CD4-positive, CD25-positive, alpha-beta regulatory T cell (primary cell): Measurements from ENCODE around the gene ADH1B. TPM values are rescaled to one million over a fixed set of nuclear protein-coding genes. Genes with fewer than 3 reads are reported as not detected.

Experiments
- ATAC-seq, 2 donors: fragments of 150-1000 bp; cut with Tn5 transposase; one replicate each; pipeline ENCODE4 v1.10.0; 2021; ENCODE audit warnings: low read depth in 2 of 2, moderate number of reproducible peaks in 2 of 2, moderate library complexity in 1 of 2
- DNase-seq, 3 donors: peaks; one replicate each; pipeline versions ENCODE4 v3.0.0 to v3.0.0-alpha.2; 2012 to 2022; ENCODE audit warnings: mixed read lengths in 1 of 3
- H3K27ac ChIP-seq: one replicate; pipeline ENCODE4 v1.7.0; 2013; ENCODE audit warnings: mild to moderate bottlenecking, low read length; ENCODE audit not compliant: insufficient read depth, poor library complexity, severe bottlenecking
- H3K27me3 ChIP-seq: one replicate; pipeline ENCODE4 v1.7.0; 2013; ENCODE audit warnings: low read length; ENCODE audit not compliant: control insufficient read depth, insufficient read depth
- H3K36me3 ChIP-seq: one replicate; pipeline ENCODE4 v1.7.0; 2013; ENCODE audit warnings: mild to moderate bottlenecking, low read length, moderate library complexity; ENCODE audit not compliant: control insufficient read depth, insufficient read depth
- H3K4me1 ChIP-seq: 2 replicates; pipeline ENCODE4 v1.7.0; 2013; ENCODE audit warnings: mild to moderate bottlenecking, low read length; ENCODE audit not compliant: insufficient read depth, control insufficient read depth, poor library complexity, severe bottlenecking
- H3K4me3 ChIP-seq: one replicate; pipeline ENCODE4 v1.7.0; 2013; ENCODE audit warnings: low read depth, mild to moderate bottlenecking, low read length, moderate library complexity
- H3K9me3 ChIP-seq, 2 experiments: 1 replicate in 1 of 2; 2 replicates in 1 of 2; pipeline ENCODE4 v1.7.0; 2013; ENCODE audit warnings: low read length in 2 of 2, mild to moderate bottlenecking in 1 of 2, moderate library complexity in 1 of 2; ENCODE audit not compliant: control insufficient read depth in 2 of 2
- H3K27ac Mint-ChIP-seq, 3 donors: one replicate each; pipeline ENCODE4 v1.8.0; 2020 to 2022; ENCODE audit warnings: mild to moderate bottlenecking in 3 of 3, mixed read lengths in 3 of 3, moderate library complexity in 2 of 3
- H3K27me3 Mint-ChIP-seq: one replicate; pipeline ENCODE4 v1.8.0; 2022; ENCODE audit warnings: mild to moderate bottlenecking, mixed read lengths
- H3K36me3 Mint-ChIP-seq: one replicate; pipeline ENCODE4 v1.8.0; 2020; ENCODE audit warnings: mixed read lengths
- H3K4me1 Mint-ChIP-seq, 4 donors: one replicate each; pipeline ENCODE4 v1.8.0; 2020 to 2022; ENCODE audit warnings: mixed read lengths in 4 of 4, mild to moderate bottlenecking in 1 of 4
- H3K4me3 Mint-ChIP-seq, 4 donors: one replicate each; pipeline ENCODE4 v1.8.0; 2020 to 2022; ENCODE audit warnings: mild to moderate bottlenecking in 4 of 4, mixed read lengths in 4 of 4, moderate library complexity in 3 of 4
- H3K9me3 Mint-ChIP-seq, 7 donors: one replicate each; pipeline ENCODE4 v1.8.0; 2020 to 2022; ENCODE audit warnings: mixed read lengths in 7 of 7, mild to moderate bottlenecking in 3 of 7, moderate library complexity in 2 of 7
- polyA plus RNA-seq, 4 donors: library from polyadenylated mRNA; unstranded; fragments of 300-500 nt; fragmentation: Illumina TruSeq; gene quantifications; one replicate each; pipeline ENCODE4 v1.2.3, GENCODE V29; 2021
- total RNA-seq: library from RNA; stranded (reverse); gene quantifications from one replicate; pipeline ENCODE4 v1.2.3, GENCODE V29; 2022

Gene ADH1B
- total and polyA plus RNA-seq, 5 donors from 2014 or later = not detected

GRCh38 chr4:99300934-99301333, 20.3 kb downstream of the ADH1B start:
- Mint-ChIP-seq H3K36me3 (no peaks in the 10 kb centered on the region), H3K4me3 (no peak overlapping the region), H3K9me3 (peaks cover 0 to 26% (median 6%) of the 10 kb centered on the region in 7 donors), H3K27me3 (no peaks in the 10 kb centered on the region), H3K4me1 (no peaks in the 10 kb centered on the region), H3K27ac (peak overlapping the region in 1 of 3 donors; percentile 7)
- H3K27ac ChIP-seq = no peak overlapping the region
- no peaks in the 10 kb centered on the region for H3K36me3 ChIP-seq
- no peaks in the 10 kb centered on the region for H3K9me3 ChIP-seq
- DNase-seq (no peak), ATAC-seq (no peak)
- H3K27me3 ChIP-seq = no peaks in the 10 kb centered on the region
- H3K4me1 ChIP-seq = no peaks in the 10 kb centered on the region
- no peak overlapping the region for H3K4me3 ChIP-seq

GRCh38 chr4:99293357-99293756, 27.8 kb downstream of the ADH1B start:
- Histone ChIP-seq H3K4me3 (no peak overlapping the region), H3K27ac (no peak overlapping the region), H3K4me1 (no peaks in the 10 kb centered on the region), H3K27me3 (no peaks in the 10 kb centered on the region), H3K36me3 (no peaks in the 10 kb centered on the region), H3K9me3 (no peaks in the 10 kb centered on the region)
- Mint-ChIP-seq H3K4me3 (no peak overlapping the region), H3K4me1 (no peaks in the 10 kb centered on the region), H3K27ac (no peak overlapping the region), H3K27me3 (peaks cover 4% of the 10 kb centered on the region), H3K36me3 (no peaks in the 10 kb centered on the region), H3K9me3 (peaks cover 1 to 30% (median 11%) of the 10 kb centered on the region in 7 donors)
- DNase-seq = no peak
- ATAC-seq = no peak

DNA sequence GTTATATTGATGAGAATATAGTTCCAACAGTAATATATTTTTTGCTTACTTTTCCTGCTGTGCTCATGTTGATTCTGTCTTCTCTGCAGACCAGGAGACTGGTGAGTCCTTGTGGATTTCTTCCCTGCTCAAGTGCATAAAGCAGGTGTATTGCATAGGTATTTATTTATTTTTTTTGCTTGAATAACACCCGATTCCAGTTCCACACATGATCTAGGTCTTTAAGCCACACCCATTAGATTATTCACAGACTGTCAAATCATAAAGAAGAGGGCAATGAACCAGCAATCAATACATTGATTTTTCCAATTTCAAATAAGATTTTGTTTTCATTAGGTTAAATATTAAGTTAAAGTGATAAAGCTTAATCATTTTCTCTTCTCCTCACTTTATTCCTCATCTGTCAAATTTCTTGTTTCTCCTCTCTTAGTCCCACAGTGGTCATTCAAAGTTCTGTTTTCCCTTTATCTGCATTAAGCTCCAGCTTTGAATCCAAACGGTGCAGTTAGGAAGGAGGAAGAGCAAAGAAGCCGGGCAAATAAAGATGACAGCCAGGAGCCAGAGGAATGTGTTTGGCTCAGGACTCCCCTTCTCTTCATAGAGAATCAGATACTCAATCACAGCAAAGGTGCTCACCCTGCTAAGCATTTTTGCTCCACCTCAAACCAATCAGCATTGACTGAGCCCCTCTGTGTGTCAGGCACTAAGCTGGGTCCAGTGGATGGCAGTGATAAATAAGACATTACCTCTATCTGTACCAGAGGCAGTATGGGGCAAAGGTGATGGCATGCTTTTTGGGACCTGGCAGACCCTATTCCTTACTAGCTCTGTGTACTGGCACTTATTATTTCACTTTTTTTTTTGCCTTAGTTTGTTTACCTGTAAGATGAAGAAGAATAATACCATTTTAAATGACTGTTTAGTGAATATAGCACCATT, 30.1 kb downstream of the ADH1B start, which contains the start of gene ADH1A:
ADH1A (minus strand) TSS at position 138 of the 939 bp plus-strand sequence; CDS start at position 67, 71 bp downstream.
- no peak within 1 kb of the TSS for H3K4me3 ChIP-seq
- no peaks in the 10 kb centered on the region for H3K36me3 ChIP-seq
- H3K4me1 ChIP-seq = no peaks in the 10 kb centered on the region
- DNase-seq (no peak), ATAC-seq (no peak)
- no peaks in the 10 kb centered on the region for H3K9me3 ChIP-seq
- H3K4me1 Mint-ChIP-seq = no peaks in the 10 kb centered on the region
- no peak within 1 kb of the TSS for H3K27ac Mint-ChIP-seq
- H3K9me3 Mint-ChIP-seq = peaks cover 1 to 16% (median 7%) of the 10 kb centered on the region in 7 donors
- H3K4me3 Mint-ChIP-seq = no peak within 1 kb of the TSS
- H3K27me3 ChIP-seq = no peaks in the 10 kb centered on the region
- peaks cover 4% of the 10 kb centered on the region for H3K27me3 Mint-ChIP-seq
- H3K36me3 Mint-ChIP-seq = no peaks in the 10 kb centered on the region
- H3K27ac ChIP-seq = no peak within 1 kb of the TSS

GRCh38 chr4:99285387-99285786, 35.8 kb downstream of the ADH1B start:
- H3K36me3 Mint-ChIP-seq = no peaks in the 10 kb centered on the region
- H3K27ac Mint-ChIP-seq = no peak overlapping the region
- peaks cover 0 to 2% (median 0%) of the 10 kb centered on the region in 7 donors for H3K9me3 Mint-ChIP-seq
- no peaks in the 10 kb centered on the region for H3K4me1 ChIP-seq
- H3K4me1 Mint-ChIP-seq = no peaks in the 10 kb centered on the region
- H3K27ac ChIP-seq = no peak overlapping the region
- ATAC-seq = no peak
- H3K9me3 ChIP-seq = no peaks in the 10 kb centered on the region
- H3K4me3 Mint-ChIP-seq = no peak overlapping the region
- no peaks in the 10 kb centered on the region for H3K27me3 Mint-ChIP-seq
- H3K36me3 ChIP-seq = no peaks in the 10 kb centered on the region
- no peak for DNase-seq
- H3K27me3 ChIP-seq = peaks cover 2% of the 10 kb centered on the region
- no peak overlapping the region for H3K4me3 ChIP-seq

DNA sequence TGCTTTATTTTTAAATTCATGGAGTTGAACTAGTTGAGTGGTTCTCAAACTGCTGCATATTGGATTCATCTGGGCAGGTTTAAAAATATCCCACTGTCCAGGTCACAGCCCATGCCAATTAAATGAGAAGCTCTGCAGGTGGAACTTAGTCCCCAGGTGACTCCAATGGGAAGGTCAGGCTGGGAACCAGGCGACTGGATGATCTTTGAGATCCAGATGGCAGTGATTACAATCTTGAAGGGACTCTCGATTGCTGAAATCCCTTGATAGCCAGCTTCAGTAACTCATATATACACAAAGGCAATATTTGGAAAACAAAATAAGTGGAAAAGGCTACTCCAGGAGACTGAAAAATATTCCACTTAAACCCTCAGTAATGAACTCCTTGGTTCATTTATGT, 38.5 kb downstream of the ADH1B start:
- no peaks in the 10 kb centered on the region for H3K4me1 ChIP-seq
- H3K4me3 Mint-ChIP-seq = no peak overlapping the region
- DNase-seq (no peak), ATAC-seq (no peak)
- no peaks in the 10 kb centered on the region for H3K27me3 Mint-ChIP-seq
- H3K36me3 ChIP-seq = no peaks in the 10 kb centered on the region
- H3K4me1 Mint-ChIP-seq = no peaks in the 10 kb centered on the region
- no peaks in the 10 kb centered on the region for H3K36me3 Mint-ChIP-seq
- H3K9me3 ChIP-seq = no peaks in the 10 kb centered on the region
- H3K27me3 ChIP-seq = peaks cover 2% of the 10 kb centered on the region
- no peak overlapping the region for H3K4me3 ChIP-seq
- no peak overlapping the region for H3K27ac ChIP-seq
- H3K27ac Mint-ChIP-seq = no peak overlapping the region
- H3K9me3 Mint-ChIP-seq = peaks cover 0 to 2% (median 0%) of the 10 kb centered on the region in 7 donors

DNA sequence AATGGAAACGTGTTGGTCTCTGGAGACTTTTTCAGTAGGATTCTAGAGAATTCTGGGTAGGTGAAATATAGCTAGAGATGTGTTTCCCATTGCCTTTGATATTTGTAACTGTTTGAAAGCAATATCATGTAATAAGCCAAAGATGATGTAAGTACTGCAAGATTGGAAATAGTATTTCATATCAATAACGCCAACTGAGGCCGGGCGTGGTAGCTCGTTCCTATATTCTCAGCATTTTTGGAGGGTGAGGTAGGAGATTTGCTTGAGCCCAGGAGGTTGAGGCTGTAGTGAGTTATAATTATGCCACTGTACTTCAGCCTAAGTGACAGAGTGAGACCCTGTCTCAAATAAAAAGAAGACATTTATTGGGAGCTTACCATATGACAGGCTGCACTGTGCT, 39.9 kb downstream of the ADH1B start:
- H3K27me3 Mint-ChIP-seq = no peaks in the 10 kb centered on the region

GRCh38 chr4:99276417-99276816, 44.8 kb downstream of the ADH1B start:
- ATAC-seq = no peak
- H3K36me3 Mint-ChIP-seq = no peaks in the 10 kb centered on the region
- H3K4me1 Mint-ChIP-seq = no peaks in the 10 kb centered on the region

More for the DNA sequence above, 39.9 kb downstream of the ADH1B start:
- no peak for DNase-seq
- H3K4me3 Mint-ChIP-seq = peak overlapping the region in 1 of 4 donors; percentile 10
- H3K27ac ChIP-seq = no peak overlapping the region
- H3K4me1 ChIP-seq = no peaks in the 10 kb centered on the region
- no peaks in the 10 kb centered on the region for H3K36me3 Mint-ChIP-seq
- no peak for ATAC-seq
- H3K4me1 Mint-ChIP-seq = no peaks in the 10 kb centered on the region
- H3K27me3 ChIP-seq = peaks cover 2% of the 10 kb centered on the region
- H3K4me3 ChIP-seq = no peak overlapping the region
- H3K9me3 ChIP-seq = no peaks in the 10 kb centered on the region
- no peak overlapping the region for H3K27ac Mint-ChIP-seq
- H3K36me3 ChIP-seq = no peaks in the 10 kb centered on the region
- peaks cover 0 to 2% (median 0%) of the 10 kb centered on the region in 7 donors for H3K9me3 Mint-ChIP-seq

More at GRCh38 chr4:99276417-99276816, 44.8 kb downstream of the ADH1B start:
- peaks cover 5% of the 10 kb centered on the region for H3K27me3 Mint-ChIP-seq
- no peak overlapping the region for H3K27ac Mint-ChIP-seq
- Histone ChIP-seq H3K4me1 (no peaks in the 10 kb centered on the region), H3K27me3 (peaks cover 2% of the 10 kb centered on the region), H3K4me3 (no peak overlapping the region), H3K9me3 (no peaks in the 10 kb centered on the region), H3K36me3 (no peaks in the 10 kb centered on the region), H3K27ac (no peak overlapping the region)
- H3K4me3 Mint-ChIP-seq = no peak overlapping the region
- no peak for DNase-seq
- peaks cover 0 to 2% (median 0%) of the 10 kb centered on the region in 7 donors for H3K9me3 Mint-ChIP-seq
